Measurements from ENCODE around the gene C1R.

The C1R gene

DNA sequence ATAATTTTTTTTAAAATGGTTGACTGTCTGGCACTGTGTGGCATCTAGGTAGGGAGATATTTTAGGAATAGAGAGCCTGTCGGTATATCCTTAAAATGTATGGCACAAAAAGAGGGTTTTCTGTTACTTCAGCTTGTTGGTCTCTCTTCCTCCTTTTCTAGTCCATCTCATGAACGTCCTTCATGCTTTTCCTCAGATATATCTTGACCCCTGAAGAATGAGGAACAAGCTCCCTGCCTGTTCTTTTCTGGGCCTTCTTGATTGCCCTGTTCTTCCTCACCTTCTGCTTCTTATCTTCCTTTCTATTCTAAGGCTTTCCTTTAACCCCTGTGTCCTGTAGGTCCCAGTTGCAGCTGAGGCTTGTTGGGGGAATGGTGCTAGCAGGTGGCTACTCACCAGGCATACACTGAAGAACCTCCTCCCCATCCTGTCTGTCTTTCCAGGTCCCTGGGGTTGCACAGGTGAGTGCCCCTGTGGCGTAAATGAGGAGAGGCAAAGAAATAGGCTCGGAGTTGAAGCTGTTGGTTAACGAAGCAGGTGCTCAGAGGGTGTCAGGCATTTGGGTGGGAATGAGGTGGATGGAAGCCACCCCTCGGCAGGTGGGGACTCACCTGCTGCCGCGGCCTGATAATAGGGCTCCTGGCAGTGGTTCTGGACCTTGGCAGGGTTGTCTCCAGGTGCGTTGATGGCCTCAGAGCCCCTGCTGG, 7.2 kb upstream of the C1R start:
- TF ChIP-seq, protein P1, sequence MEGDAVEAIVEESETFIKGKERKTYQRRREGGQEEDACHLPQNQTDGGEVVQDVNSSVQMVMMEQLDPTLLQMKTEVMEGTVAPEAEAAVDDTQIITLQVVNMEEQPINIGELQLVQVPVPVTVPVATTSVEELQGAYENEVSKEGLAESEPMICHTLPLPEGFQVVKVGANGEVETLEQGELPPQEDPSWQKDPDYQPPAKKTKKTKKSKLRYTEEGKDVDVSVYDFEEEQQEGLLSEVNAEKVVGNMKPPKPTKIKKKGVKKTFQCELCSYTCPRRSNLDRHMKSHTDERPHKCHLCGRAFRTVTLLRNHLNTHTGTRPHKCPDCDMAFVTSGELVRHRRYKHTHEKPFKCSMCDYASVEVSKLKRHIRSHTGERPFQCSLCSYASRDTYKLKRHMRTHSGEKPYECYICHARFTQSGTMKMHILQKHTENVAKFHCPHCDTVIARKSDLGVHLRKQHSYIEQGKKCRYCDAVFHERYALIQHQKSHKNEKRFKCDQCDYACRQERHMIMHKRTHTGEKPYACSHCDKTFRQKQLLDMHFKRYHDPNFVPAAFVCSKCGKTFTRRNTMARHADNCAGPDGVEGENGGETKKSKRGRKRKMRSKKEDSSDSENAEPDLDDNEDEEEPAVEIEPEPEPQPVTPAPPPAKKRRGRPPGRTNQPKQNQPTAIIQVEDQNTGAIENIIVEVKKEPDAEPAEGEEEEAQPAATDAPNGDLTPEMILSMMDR (IDR thresholded peaks at IDR 0.05; ENCODE audit: control insufficient read depth, extremely low read depth, insufficient read depth) = no peak
- no peak overlapping the region for H3K4me3 ChIP-seq (ENCODE audit: low read depth, low read length)
- DNase-seq (ENCODE audit: low read depth) = no peak

DNA sequence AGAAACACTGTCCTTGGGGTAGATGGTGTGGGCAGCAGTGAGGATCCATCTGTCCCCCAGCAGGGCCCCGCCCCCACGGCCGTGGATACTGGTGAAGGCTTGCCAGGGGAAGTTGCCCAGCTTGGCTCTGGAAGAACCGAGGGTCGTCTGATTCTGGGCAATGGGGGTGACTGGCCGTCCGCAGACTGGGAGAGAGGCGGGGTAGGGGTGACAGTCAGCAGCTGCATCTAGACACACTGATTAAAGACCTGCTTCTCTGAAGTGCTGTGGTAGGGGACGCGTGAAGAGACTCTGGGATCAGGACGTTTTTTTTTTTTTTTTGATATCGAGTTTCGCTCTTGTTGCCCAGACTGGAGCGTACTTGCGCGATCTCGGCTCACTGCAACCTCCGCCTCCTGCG, 4.7 kb upstream of the C1R start:
- TF ChIP-seq, protein P1 (IDR thresholded peaks at IDR 0.05; ENCODE audit: control insufficient read depth, extremely low read depth, insufficient read depth) = no peak
- no peak overlapping the region for H3K4me3 ChIP-seq (ENCODE audit: low read depth, low read length)
- DNase-seq (ENCODE audit: low read depth) = no peak

DNA sequence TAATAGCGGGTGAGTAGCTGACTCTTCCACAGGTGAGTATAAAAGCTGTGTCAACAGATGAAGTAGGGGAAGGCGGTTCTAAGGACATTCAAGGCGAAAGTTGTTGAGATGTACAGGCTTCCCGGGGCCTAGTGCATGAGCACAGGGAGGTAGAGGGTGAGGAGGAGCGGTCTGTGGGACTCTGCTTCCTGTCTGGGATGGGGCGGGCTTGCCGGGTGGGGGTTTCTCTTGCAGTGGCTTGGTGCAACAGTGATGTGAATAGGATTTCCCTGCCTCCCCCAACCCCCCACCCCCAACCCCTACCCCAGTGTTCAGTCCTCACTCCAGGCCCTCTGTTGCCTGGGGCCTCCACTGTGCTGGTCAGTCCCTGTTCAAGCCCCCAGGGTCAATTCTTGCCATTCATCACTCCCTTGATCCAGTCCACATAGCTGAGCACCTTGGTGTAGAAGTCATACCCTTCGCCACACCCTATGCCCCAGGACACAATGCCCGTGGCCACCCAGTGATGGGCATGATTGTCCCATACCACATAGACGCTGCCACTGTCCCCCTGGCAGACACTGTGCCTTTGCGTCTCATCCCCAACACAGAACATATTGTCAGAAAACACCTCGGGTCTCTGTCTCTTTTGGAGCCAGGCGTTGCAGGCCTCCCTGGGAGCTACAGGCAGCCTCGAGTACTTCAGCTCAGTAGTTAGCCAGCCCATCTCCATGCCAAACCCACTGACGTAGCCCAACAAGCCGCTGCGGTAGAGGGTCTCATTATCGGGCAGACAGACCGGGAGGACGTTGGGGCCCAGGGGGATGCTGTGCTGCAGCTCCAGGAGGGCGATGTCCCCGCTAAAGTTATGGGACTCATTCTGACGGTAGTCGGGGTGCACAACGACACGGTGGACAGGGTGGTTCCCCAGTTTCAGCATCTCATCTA, 4.0 kb upstream of the C1R start:
- no peak for DNase-seq (ENCODE audit: low read depth)
- H3K4me3 ChIP-seq (ENCODE audit: low read depth, low read length) = no peak overlapping the region
- TF ChIP-seq, protein P1 (IDR thresholded peaks at IDR 0.05; ENCODE audit: control insufficient read depth, extremely low read depth, insufficient read depth) = no peak

DNA sequence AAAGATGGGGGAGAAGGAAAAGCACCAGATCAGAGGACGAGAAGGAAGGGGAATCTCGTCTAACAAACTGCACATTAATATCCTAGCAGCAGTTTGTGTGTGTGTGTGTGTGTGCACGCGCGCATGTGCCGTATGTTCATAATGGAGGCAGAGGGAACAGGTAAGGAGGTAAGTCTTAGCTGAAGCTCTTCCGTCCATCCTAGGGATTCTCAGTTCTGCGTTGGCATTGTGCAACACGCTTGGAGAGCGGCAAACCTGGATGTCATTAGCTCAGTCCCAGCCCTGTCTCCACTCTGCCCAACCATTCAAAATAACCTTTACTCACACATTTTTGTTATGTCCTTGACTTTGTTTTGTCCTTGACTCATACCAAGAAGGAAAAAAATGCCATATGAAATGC, 1.6 kb upstream of the C1R start:
- H3K4me3 ChIP-seq (ENCODE audit: low read depth, low read length) = no peak overlapping the region
- no peak for DNase-seq (ENCODE audit: low read depth)
- TF ChIP-seq, protein P1 (IDR thresholded peaks at IDR 0.05; ENCODE audit: control insufficient read depth, extremely low read depth, insufficient read depth) = no peak

DNA sequence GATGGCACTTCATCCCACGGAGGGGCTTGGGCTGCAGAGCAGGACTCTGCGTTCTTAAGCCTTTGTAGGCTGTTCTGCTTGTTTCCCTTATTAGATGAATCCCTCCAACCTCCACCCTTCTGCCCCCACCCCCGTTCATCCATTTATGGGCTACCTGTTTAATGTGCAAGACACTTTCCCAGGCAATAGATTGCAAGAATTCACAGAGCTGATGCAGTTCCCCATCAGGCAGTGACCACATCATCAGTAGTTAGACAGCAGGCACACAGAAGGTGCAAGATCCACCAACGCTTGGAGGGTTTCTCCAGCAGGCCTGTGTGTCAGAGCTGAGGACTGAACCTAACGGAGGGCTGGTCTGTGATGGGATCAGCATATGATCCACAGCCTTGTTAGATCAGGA, 1.2 kb upstream of the C1R start:
- H3K4me3 ChIP-seq (ENCODE audit: low read depth, low read length) = no peak overlapping the region
- no peak for DNase-seq (ENCODE audit: low read depth)
- TF ChIP-seq, protein P1 (IDR thresholded peaks at IDR 0.05; ENCODE audit: control insufficient read depth, extremely low read depth, insufficient read depth) = no peak

DNA sequence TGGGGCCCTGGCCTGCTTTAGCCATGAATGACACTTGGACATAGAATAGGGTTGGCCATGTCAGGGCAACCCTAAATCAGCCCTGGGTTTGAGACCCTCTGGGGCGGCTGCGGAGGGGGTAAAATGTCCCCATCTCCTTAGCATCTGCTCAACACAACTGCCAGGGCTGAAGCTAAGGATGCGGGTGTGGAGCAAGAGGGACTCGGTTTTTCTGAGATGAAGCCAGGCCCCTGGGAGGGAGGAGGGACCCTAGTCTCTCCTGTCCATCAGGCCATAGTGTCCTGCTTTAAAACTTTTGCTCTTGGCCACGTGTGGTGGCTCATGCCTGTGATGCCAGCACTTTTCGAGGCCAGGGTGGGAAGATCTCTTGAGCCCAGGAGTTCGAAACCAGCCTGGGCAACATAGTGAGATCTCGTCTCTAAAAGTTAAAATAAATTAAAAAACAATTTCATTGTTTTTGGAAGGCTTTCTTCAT, 778 bp upstream of the C1R start:
- TF ChIP-seq, protein P1 (IDR thresholded peaks at IDR 0.05; ENCODE audit: control insufficient read depth, extremely low read depth, insufficient read depth) = no peak
- H3K4me3 ChIP-seq (ENCODE audit: low read depth, low read length) = no peak overlapping the region
- no peak for DNase-seq (ENCODE audit: low read depth)

Measured in LNCaP clone FGC (cell line).